ENCODE measurements around the gene PIGP. TPM values are rescaled to one million over a fixed set of nuclear protein-coding genes. Genes with fewer than 3 reads are reported as not detected.

The PIGP gene
- total RNA-seq, 4 donors from 2014 or later: 13.9 to 32.1 (median 19.5) TPM

GRCh38 chr21:37101384-37101783, 28.5 kb upstream of the PIGP start:
- TF ChIP-seq, protein P1, sequence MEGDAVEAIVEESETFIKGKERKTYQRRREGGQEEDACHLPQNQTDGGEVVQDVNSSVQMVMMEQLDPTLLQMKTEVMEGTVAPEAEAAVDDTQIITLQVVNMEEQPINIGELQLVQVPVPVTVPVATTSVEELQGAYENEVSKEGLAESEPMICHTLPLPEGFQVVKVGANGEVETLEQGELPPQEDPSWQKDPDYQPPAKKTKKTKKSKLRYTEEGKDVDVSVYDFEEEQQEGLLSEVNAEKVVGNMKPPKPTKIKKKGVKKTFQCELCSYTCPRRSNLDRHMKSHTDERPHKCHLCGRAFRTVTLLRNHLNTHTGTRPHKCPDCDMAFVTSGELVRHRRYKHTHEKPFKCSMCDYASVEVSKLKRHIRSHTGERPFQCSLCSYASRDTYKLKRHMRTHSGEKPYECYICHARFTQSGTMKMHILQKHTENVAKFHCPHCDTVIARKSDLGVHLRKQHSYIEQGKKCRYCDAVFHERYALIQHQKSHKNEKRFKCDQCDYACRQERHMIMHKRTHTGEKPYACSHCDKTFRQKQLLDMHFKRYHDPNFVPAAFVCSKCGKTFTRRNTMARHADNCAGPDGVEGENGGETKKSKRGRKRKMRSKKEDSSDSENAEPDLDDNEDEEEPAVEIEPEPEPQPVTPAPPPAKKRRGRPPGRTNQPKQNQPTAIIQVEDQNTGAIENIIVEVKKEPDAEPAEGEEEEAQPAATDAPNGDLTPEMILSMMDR (IDR thresholded peaks at IDR 0.05): no peak
- no peak for DNase-seq (ENCODE audit: low spot score)
- ATAC-seq (ENCODE audit: low FRiP score): no peak

- TF ChIP-seq, protein P1 (IDR thresholded peaks at IDR 0.05): no peak
- DNase-seq (ENCODE audit: low spot score) (no peak), ATAC-seq (ENCODE audit: low FRiP score) (no peak)
Observed at GRCh38 chr21:37100316-37100715, 27.4 kb upstream of the PIGP start.

- TF ChIP-seq, protein P1 (IDR thresholded peaks at IDR 0.05): no peak
- no peak for ATAC-seq (ENCODE audit: low FRiP score)
- DNase-seq (ENCODE audit: low spot score): no peak
Observed at GRCh38 chr21:37098751-37099150, 25.9 kb upstream of the PIGP start.

DNA sequence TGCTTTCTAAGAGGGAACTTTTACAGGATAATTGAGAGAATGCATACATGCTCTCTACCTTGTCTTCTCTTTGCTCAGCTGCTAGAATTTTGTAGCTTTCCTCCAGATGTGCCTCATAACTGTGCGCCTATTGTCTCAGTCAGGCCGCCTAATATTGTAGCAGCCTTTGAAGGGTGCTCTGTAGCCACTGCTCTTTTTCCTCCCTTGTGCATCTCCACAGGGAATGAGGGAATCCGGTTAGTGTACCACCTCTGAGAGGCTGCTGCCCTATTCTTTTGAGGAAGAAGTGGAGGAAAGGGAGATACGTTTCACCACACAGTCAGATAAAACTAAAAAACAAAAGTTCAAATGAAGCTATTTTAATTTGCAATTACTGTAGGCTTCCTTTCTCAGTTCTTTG, 22.9 kb upstream of the PIGP start:
- TF ChIP-seq, protein P1 (IDR thresholded peaks at IDR 0.05): no peak
- ATAC-seq (ENCODE audit: low FRiP score) (no peak), DNase-seq (ENCODE audit: low spot score) (no peak)

GRCh38 chr21:37093977-37094376, 21.1 kb upstream of the PIGP start:
- no peak for DNase-seq (ENCODE audit: low spot score)
- TF ChIP-seq, protein P1 (IDR thresholded peaks at IDR 0.05): no peak
- ATAC-seq (ENCODE audit: low FRiP score): no peak

- DNase-seq (ENCODE audit: low spot score) (no peak), ATAC-seq (ENCODE audit: low FRiP score) (no peak)
- TF ChIP-seq, protein P1 (IDR thresholded peaks at IDR 0.05): no peak
Observed at GRCh38 chr21:37088186-37088735, 15.4 kb upstream of the PIGP start.

DNA sequence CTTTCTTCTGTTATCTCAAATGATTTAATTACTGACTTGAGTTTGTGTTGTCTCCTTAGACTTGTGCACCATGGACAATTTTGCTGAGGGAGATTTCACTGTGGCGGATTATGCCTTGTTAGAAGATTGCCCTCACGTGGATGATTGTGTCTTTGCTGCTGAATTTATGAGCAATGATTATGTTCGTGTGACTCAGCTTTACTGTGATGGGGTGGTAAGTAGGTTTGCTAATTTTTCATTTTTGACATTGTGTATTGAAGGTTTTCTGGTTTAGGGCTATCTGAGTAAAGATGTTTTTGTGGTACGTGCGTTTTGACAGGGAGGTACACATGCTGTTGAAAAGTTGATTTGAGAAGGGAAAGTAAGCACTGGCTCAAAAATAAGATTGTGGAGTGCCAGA, 14.3 kb upstream of the PIGP start:
- TF ChIP-seq, protein P1 (IDR thresholded peaks at IDR 0.05): no peak
- DNase-seq (ENCODE audit: low spot score) (no peak), ATAC-seq (ENCODE audit: low FRiP score) (peak; percentile 41)

Data from omental fat pad (tissue), 4 donors.